Activated naive CD4-positive, alpha-beta T cell (primary cell): Measurements from ENCODE around the gene CHADL.
A peak's percentile ranks its signal among the peaks of the same experiment; 100 is the strongest.

Experiments
- DNase-seq, 4 experiments: peaks; one replicate each; lab custom pipeline; 2025; lab: John Stamatoyannopoulos, UW

Gene CHADL

GRCh38 chr22:41256254-41257253 lies 15.8 kb upstream of the CHADL start:
- DNase-seq = no peak

- DNase-seq = no peak
These were observed 13.5 kb upstream of the CHADL start for GRCh38 chr22:41254230-41254629.

- no peak for DNase-seq
These were observed 11.6 kb upstream of the CHADL start for GRCh38 chr22:41252365-41252764.

GRCh38 chr22:41250127-41250526 lies 9.4 kb upstream of the CHADL start:
- DNase-seq = no peak

- no peak for DNase-seq
These were observed 8.7 kb upstream of the CHADL start for GRCh38 chr22:41249442-41249841.

- DNase-seq = no peak
These were observed 8.0 kb upstream of the CHADL start for GRCh38 chr22:41248758-41249157.

- no peak for DNase-seq
These were observed 7.6 kb upstream of the CHADL start for GRCh38 chr22:41248314-41248713.

GRCh38 chr22:41247703-41248102 lies 7.0 kb upstream of the CHADL start:
- DNase-seq = no peak

GRCh38 chr22:41245917-41246499 lies 5.3 kb upstream of the CHADL start:
- no peak for DNase-seq

- no peak for DNase-seq
These were observed 2.6 kb upstream of the CHADL start for GRCh38 chr22:41243361-41243760.

- DNase-seq = no peak
These were observed 1.8 kb upstream of the CHADL start for GRCh38 chr22:41242396-41243117.

- no peak for DNase-seq
These were observed 474 bp upstream of the CHADL start for GRCh38 chr22:41241133-41241676.

GRCh38 chr22:41239443-41240128 lies 1.1 kb downstream of the CHADL start:
- no peak for DNase-seq

- no peak for DNase-seq
These were observed 1.9 kb downstream of the CHADL start for GRCh38 chr22:41238570-41239442.

GRCh38 chr22:41237707-41238569 lies 2.8 kb downstream of the CHADL start:
- peak; percentile 33 to 85 (median 64) for DNase-seq

GRCh38 chr22:41237036-41237706 lies 3.6 kb downstream of the CHADL start:
- no peak for DNase-seq

- no peak for DNase-seq
These were observed 5.7 kb downstream of the CHADL start for GRCh38 chr22:41234815-41235695.

- DNase-seq = no peak
These were observed 9.4 kb downstream of the CHADL start for GRCh38 chr22:41231369-41231768.
